ENCODE data around the gene CCT7.

The CCT7 gene

DNA sequence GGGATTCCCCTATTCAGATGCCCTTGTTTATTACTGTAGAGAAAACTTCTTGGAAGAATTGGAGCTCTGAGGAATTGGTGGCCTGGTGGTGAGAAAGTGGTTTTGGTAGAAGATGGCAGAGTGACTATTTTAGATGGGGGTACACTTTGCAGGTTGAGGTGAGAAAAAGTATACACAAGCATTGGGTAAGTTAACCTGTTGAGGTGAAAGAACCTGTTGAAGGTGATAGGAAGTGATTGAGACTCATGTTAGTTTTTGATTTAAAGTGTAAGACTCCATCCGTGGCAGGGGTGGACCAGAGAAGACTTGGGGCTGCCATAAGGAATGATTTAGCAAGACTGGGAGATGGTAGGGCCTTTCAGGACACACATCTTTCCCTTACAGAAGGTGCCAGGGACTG, 3.1 kb downstream of the CCT7 start:
- TF ChIP-seq GATA3 (IDR thresholded peaks at IDR 0.05; ENCODE audit: low read depth, low read length) (no peak), GATA2 (IDR thresholded peaks at IDR 0.05; ENCODE audit: low read depth, low read length) (no peak)

DNA sequence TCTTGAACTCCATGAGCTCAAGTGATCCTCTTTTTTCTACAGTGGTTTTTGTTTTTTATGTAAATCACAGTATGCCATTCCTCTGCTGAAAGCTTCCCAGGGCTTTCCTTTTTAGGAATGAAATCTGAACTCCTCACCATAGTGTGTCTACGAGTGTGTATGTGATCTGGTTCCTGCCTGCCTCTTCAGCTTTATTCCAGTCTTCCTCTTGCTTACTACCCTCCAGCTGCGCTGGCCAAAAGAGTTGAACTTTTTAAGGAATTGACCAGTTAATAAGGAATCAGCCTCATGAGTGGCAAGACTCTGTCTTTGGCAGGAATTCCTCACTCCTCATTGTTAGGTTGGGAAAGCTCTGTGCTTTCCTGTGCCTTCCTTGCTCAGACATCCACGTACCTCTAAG, 4.0 kb downstream of the CCT7 start:
- no peak for TF ChIP-seq GATA3 (IDR thresholded peaks at IDR 0.05; ENCODE audit: low read depth, low read length)
- no peak for TF ChIP-seq GATA2 (IDR thresholded peaks at IDR 0.05; ENCODE audit: low read depth, low read length)

DNA sequence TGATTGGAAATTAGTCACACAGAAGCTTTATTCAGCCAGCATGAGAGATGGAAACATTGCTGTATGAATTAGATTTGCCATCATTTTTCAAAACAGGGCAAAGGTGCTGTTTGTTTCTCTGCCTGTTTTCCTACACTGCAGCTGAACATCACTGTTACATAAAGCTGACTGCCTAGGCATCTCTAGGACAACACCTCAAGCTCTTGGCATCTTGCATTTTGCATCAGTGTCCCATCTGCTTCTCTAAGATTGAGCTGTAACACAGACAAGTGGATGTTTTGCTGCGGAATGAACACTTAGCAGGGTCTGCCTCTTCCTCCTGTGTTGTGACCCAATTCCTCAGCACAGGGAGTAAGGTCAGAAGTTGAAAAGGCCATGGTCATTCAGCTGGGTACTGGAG, 4.9 kb downstream of the CCT7 start:
- no peak for TF ChIP-seq GATA2 (IDR thresholded peaks at IDR 0.05; ENCODE audit: low read depth, low read length)
- no peak for TF ChIP-seq GATA3 (IDR thresholded peaks at IDR 0.05; ENCODE audit: low read depth, low read length)

DNA sequence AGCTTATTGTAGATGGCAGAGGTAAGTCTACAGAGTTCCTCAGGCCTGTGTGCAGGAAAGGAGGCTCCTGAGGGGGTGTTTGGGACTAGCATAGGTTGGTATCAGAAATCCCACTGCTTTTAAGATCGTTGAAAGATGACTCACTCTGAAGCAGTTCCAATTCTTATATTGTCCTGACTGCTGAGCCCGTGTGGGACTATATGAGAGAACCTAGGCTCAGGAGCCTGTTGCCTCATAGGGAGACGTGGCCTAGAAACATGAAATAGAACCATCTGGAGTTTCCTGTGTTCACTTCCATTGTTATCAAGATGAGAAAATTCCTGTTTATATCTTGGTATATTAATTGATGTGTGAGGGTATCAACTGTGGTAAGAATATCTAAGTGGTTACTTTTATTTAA, 5.7 kb downstream of the CCT7 start:
- TF ChIP-seq GATA3 (IDR thresholded peaks at IDR 0.05; ENCODE audit: low read depth, low read length): no peak
- no peak for TF ChIP-seq GATA2 (IDR thresholded peaks at IDR 0.05; ENCODE audit: low read depth, low read length)

DNA sequence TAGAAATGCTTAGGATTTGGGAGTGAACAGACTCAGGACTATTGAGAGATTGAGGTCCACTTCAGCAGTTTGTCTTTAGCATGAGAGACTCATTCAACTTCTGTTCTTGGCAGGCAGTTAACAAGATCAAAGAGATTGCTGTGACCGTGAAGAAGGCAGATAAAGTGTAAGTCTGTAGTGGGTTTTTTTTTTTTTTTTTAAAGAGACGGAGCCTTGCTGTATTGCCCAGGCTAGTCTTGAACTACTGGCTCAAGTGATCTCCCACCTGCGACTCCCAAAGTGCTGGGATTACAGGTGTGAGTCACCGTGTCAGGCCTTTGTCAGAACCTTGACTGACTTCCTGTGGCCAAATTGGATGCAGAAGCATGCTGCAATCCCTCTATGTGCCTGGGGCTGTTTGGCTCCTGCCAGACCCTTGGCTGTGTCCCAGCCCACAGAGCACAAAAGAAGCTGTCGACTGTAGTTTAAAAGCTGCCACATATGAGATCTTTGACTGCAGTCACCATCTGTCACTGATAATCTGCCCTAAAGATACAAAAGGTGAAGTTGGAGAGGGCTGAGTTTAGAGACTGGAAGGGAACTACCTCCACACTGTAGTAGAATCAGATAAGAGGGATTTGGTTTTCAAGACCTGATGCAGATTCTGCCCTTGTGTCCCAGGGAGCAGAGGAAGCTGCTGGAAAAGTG, 9.9 kb downstream of the CCT7 start:
- peak; percentile 51; the same call in 1 of the 2 replicates for TF ChIP-seq GATA2 (IDR thresholded peaks at IDR 0.05; ENCODE audit: low read depth, low read length)
- TF ChIP-seq GATA3 (IDR thresholded peaks at IDR 0.05; ENCODE audit: low read depth, low read length): no peak

DNA sequence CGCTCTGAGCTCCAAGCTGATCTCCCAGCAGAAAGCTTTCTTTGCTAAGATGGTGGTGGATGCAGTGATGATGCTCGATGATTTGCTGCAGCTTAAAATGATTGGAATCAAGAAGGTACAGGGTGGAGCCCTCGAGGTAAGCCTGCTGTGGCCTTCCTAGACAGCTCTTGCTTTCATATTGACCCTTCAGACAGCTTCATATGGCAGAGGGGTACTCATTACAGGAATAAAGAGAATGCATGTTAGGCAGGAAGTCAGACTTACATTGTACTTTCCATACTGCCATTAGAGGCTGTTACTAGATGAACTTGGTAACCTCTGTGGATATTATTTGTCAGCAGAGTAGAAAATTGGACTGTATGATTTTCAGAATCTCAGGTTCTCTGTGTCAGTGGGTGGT, 10.5 kb downstream of the CCT7 start:
- TF ChIP-seq GATA3 (IDR thresholded peaks at IDR 0.05; ENCODE audit: low read depth, low read length) (no peak), GATA2 (IDR thresholded peaks at IDR 0.05; ENCODE audit: low read depth, low read length) (no peak)

DNA sequence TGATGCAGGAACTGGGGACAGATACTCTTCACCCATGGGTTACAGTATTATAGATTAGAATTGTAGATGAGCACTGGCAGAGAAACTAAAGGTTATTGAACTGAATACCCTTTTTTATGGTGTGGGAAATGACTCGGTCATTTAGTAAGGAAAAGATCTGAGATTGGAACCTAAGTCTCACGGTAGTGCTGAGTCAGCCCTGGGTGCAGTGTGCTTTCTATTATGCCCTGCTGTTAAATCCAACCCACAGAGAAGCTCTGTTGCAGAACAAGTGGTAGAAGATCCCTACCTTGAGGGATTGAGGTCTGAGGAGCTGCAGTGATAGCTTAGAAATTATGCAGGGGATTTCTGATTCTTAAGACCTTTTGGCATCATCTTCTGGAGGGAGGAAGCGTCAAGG, 12.7 kb downstream of the CCT7 start:
- TF ChIP-seq GATA2 (IDR thresholded peaks at IDR 0.05; ENCODE audit: low read depth, low read length) (no peak), GATA3 (IDR thresholded peaks at IDR 0.05; ENCODE audit: low read depth, low read length) (no peak)

DNA sequence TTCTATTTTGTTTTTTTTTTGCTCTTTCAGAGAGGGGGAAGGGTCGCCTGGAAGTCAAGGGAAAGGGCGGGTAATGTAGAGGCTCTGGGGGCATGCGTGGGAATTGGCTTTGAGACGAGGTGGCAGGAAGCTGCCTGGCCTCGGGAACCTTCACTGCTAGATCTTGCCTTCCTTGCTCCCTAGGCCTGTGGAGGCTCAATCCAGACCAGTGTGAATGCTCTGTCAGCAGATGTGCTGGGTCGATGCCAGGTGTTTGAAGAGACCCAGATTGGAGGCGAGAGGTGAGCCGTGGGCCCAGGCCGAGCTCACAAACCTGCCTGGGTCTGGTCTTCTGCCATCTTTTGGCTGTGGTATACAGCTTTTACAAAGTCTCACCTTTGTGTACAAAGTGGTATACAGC, 15.5 kb downstream of the CCT7 start:
- TF ChIP-seq GATA2 (IDR thresholded peaks at IDR 0.05; ENCODE audit: low read depth, low read length) (no peak), GATA3 (IDR thresholded peaks at IDR 0.05; ENCODE audit: low read depth, low read length) (no peak)

DNA sequence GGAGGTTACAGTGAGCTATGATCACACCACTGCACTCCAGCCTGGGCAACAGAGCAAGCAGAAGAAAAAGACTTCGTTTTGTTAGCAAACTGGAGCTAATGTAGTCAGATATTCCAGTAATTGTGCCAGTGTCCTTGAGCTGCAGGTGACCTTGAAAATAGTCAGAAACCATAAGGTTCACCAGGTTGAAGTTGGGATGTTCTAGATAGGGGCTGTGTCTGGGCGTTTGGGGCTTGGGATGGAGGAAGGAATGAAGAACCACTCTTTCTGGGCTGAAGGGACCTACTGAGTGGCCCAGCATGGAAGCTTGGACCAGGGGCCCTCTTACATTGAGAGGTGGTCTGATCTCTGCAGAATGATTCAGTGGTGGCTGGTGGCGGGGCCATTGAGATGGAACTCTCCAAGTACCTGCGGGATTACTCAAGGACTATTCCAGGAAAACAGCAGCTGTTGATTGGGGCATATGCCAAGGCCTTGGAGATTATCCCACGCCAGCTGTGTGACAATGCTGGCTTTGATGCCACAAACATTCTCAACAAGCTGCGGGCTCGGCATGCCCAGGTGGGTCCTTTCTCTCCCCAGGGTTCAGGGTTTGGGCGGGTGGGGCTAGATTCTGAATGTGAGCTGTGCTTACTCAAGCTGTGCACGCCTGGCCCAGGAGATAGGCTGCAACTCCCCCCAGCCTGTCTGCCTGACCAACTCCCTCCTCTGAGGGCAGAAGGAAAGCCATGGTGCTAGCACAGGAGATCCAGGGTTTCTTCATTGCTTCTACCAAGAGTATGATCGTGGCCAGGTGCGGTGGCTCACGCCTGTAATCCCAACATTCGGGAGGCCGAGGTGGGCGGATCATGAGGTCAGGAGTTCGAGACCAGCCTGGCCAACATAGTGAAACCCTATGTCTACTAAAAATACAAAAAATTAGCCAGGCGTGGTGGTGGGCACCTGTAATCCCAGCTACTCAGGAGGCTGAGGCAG, 17.1 kb downstream of the CCT7 start:
- no peak for TF ChIP-seq GATA2 (IDR thresholded peaks at IDR 0.05; ENCODE audit: low read depth, low read length)
- TF ChIP-seq GATA3 (IDR thresholded peaks at IDR 0.05; ENCODE audit: low read depth, low read length): no peak

DNA sequence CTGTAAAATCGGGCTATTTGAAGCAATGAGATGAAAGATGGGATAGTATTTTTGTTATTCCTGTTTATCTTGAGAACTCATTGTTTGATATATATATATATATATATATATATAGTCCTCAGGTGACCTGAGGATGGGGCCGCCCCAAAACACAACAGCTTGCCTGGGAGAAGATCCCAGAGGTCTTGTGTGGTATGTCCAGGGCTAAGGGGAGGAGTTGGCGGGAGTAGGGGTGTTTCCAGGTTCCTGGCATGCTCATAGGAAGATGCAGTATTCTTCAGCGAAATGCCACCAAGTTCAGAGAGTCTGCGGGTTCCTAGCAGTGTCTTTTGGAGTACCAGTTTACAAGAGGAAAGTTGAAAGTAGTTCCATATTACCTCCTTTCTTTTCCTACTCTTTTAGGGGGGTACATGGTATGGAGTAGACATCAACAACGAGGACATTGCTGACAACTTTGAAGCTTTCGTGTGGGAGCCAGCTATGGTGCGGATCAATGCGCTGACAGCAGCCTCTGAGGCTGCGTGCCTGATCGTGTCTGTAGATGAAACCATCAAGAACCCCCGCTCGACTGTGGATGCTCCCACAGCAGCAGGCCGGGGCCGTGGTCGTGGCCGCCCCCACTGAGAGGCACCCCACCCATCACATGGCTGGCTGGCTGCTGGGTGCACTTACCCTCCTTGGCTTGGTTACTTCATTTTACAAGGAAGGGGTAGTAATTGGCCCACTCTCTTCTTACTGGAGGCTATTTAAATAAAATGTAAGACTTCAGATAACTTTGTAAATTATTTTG, 18.3 kb downstream of the CCT7 start:
- TF ChIP-seq GATA2 (IDR thresholded peaks at IDR 0.05; ENCODE audit: low read depth, low read length) (no peak), GATA3 (IDR thresholded peaks at IDR 0.05; ENCODE audit: low read depth, low read length) (no peak)

DNA sequence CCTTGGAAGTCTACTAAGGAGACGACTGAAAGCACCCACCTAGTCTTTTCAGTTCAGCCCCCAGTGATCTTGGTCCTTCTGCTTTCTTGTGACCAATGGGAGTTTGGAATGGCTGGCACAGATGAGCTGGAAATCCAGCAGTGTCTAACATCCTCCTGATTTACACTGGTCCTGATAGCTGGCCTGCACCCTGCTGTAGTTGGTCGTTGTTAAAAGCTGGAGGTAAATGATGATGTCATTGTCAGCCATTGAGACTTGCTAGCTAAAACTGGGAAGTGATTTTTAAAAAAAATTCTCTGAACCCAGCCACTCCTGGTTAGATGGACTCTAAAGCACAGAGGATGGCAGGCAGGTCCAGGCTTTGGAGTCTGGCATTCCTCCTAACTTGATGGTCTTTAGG, 19.3 kb downstream of the CCT7 start:
- no peak for TF ChIP-seq GATA3 (IDR thresholded peaks at IDR 0.05; ENCODE audit: low read depth, low read length)
- TF ChIP-seq GATA2 (IDR thresholded peaks at IDR 0.05; ENCODE audit: low read depth, low read length): no peak

DNA sequence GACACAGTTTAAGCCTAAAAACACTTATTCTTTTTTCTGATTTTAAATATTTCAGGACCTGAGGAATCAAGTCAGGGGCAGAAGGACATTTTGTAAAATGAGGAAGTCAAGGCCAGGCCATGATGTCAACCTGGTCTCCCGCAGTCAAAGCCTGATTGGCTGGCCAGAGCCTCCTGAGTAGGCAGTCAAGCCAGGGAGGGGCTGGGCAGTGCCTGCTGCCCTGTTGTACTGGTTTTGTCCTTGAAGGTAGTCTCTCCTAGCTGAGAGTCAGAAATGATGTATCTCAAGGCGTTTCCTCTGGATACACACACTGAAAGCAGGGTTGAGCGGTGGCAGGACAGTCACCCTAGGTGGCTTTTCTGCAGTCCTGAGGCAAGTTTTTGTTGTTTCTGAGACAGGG, 19.8 kb downstream of the CCT7 start:
- no peak for TF ChIP-seq GATA2 (IDR thresholded peaks at IDR 0.05; ENCODE audit: low read depth, low read length)
- no peak for TF ChIP-seq GATA3 (IDR thresholded peaks at IDR 0.05; ENCODE audit: low read depth, low read length)

DNA sequence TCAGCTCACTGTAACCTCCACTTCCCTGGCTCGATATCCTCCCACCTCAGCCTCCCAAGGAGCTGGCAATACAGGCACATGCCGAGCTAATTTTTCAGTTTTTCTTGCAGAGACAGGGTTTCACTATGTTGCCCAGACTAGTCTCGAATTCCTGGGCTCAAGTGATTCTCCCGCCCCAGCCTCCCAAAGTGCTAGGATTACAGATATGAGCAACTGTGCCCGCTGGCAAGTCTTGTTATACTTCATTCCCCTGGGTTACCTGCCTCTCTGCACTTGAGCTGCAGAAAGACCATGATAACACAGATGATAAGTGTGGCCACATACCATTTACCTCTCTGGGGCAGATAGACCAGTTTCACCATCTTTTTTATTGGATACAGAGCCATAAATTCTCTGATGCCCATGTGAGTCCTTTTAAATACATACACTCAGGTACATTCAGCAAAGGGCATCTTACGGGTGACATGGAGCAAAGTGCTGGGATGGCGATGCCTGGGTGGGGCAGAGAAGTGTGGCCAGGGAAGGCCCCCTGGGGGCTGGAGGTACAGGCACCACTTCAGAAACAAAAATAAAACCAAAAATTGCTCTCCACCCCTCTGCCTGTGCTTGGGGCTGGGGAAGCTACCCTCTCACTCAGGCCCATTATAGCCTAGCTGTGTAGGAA, 20.4 kb downstream of the CCT7 start:
- no peak for TF ChIP-seq GATA3 (IDR thresholded peaks at IDR 0.05; ENCODE audit: low read depth, low read length)

Measured in SH-SY5Y (cell line).